DMS153 treated with DMSO at 0.1 percent for 48 hours (cell line): Measurements from ENCODE around the gene CPSF7.
"Not testable (repeated sequence)": the region's sequence is repeated elsewhere in the genome, so short reads cannot be mapped to it uniquely, and the experiment has no call there.

Experiments used
- DNase-seq: peaks from one replicate; lab custom pipeline; 2025; ENCODE audit not compliant: unreplicated experiment; lab: John Stamatoyannopoulos, UW

CPSF7 gene

GRCh38 chr11:61442616-61443015 is 12.8 kb upstream of the CPSF7 start:
- DNase-seq = no peak

- DNase-seq = no peak
Observed at GRCh38 chr11:61439615-61440014, 9.8 kb upstream of the CPSF7 start.

GRCh38 chr11:61437496-61437895 is 7.7 kb upstream of the CPSF7 start:
- no peak for DNase-seq

- DNase-seq = not testable (repeated sequence)
Observed at GRCh38 chr11:61430839-61431238, 1.1 kb upstream of the CPSF7 start.

GRCh38 chr11:61429346-61429690 is 457 bp downstream of the CPSF7 start:
- peak; percentile 5 for DNase-seq

GRCh38 chr11:61425367-61426131 is 4.2 kb downstream of the CPSF7 start:
- DNase-seq = no peak

- DNase-seq = no peak
Observed at GRCh38 chr11:61422226-61422625, 7.5 kb downstream of the CPSF7 start.

- no peak for DNase-seq
Observed at GRCh38 chr11:61418136-61418535, 11.6 kb downstream of the CPSF7 start.

- DNase-seq = no peak
Observed at GRCh38 chr11:61417670-61418069, 12.1 kb downstream of the CPSF7 start.

GRCh38 chr11:61416941-61417340 is 12.8 kb downstream of the CPSF7 start:
- DNase-seq = no peak

GRCh38 chr11:61415381-61415780 is 14.4 kb downstream of the CPSF7 start:
- DNase-seq = no peak

- DNase-seq = no peak
Observed at GRCh38 chr11:61414547-61414946, 15.2 kb downstream of the CPSF7 start.

- no peak for DNase-seq
Observed at GRCh38 chr11:61413496-61413895, 16.3 kb downstream of the CPSF7 start.

- no peak for DNase-seq
Observed at GRCh38 chr11:61411589-61411988, 18.2 kb downstream of the CPSF7 start.

GRCh38 chr11:61406991-61407728 is 22.6 kb downstream of the CPSF7 start:
- no peak for DNase-seq

- no peak for DNase-seq
Observed at GRCh38 chr11:61406067-61406466, 23.7 kb downstream of the CPSF7 start.

- no peak for DNase-seq
Observed at GRCh38 chr11:61404641-61405040, 25.1 kb downstream of the CPSF7 start.

- DNase-seq = no peak
Observed at GRCh38 chr11:61404103-61404502, 25.7 kb downstream of the CPSF7 start.

GRCh38 chr11:61403658-61404057 is 26.1 kb downstream of the CPSF7 start:
- no peak for DNase-seq

- DNase-seq = no peak
Observed at GRCh38 chr11:61401573-61401972, 28.2 kb downstream of the CPSF7 start.

GRCh38 chr11:61401173-61401572 is 28.6 kb downstream of the CPSF7 start:
- no peak for DNase-seq

- DNase-seq = no peak
Observed at GRCh38 chr11:61392981-61393595, 36.7 kb downstream of the CPSF7 start.
